CD4-positive, alpha-beta T cell treated with Interleukin-2 at 100 ng/mL for 4 hours (primary cell): Measurements from ENCODE around the gene DUSP15.
A peak's percentile ranks its signal among the peaks of the same experiment; 100 is the strongest.

Experiments used
- DNase-seq: peaks from one replicate; pipeline ENCODE4 v3.0.0-alpha.2; 2020; ENCODE audit warnings: low spot score

The DUSP15 gene

DNA sequence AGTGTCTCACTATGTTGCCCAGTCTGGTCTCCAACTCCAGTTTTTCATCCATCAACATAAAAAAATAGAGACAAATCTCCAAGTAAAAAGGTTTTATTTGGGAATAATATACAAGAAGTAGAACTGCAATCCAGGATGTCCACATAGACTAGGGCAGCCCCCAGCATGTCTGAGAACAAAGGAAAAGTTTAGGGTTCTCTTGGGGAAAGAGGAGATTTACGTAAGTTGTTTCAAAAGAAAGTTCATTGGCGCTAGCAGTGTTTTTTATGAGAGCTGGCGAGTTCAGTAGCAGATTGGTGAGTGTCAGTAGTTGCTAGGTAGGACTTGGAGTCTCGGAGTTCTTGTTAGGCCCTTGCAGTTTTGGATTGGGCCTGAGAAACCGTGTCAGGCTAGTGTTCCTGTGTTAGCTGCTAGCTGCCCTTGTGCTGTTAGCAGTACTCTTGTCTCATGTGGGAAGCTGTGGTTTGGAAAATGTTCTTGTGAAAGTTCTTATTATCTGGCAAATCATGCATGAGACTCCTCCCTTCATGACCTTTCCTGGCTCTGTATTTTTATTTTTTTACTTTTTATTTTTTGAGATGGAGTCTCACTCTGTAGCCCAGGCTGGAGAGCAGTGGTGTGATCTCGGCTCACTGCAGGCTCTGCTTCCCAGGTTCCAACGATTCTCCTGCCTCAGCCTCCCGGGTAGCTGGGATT lies 24.8 kb upstream of the DUSP15 start:
- DNase-seq = peak; percentile 29

GRCh38 chr20:31890646-31891045 lies 20.3 kb upstream of the DUSP15 start:
- DNase-seq = no peak

DNA sequence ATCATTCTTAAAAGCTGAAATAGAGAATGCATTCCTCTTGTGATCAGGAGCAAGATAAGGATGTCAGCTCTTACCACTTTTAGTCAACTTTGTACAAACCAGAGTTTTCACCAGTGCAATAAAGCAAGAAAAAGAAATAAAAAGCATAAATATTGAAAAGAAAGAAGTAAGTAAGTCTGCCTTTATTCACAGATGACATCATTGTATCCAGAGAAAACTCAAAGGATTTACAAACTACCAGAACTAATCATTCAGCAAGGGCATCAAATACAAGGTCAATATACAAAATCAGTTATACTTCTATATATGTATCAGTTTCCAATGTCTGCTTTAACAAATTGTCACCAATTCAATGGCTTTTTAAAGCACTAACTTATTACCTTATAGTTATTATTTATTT lies 13.5 kb upstream of the DUSP15 start:
- DNase-seq = no peak

GRCh38 chr20:31881945-31882344 lies 11.6 kb upstream of the DUSP15 start:
- DNase-seq = no peak

DNA sequence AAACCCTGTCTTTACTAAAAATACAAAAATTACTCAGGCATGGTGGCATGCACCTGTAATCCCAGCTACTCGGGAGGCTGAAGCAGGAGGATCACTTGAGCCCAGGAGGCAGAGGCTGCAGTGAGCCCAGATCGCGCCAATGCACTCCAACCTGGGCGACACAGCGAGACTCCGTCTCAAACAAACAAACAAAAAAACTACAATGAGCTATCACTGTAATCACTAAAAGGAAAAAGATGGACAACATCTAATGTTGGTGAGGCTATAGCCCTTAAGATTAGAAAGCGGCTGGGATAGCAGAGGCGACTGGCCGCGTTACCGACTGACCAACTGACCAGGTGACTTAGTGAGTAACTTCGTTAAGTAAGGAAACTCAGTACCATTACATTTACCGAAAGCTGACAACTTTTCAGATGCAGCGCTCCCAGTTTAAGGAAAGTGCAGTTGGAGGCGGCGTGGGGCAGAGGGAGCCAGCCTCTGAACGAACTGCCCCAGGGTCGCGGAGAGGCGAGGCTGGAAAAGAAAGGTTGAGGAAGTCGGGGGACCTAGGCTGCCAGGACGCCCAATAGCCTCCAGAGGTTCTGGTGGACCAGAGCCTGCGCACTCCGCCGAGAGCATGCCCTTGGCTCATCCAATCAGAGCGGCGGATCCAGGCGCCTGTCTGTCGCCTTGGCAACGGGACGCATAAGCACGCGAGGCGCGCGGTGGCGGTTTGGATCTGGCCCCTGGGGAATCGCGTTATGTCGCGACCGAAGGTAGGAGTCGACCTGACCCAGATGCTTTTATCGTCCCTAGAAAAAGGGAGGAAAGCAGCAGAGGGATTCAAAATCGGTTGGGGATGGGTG lies 9.0 kb upstream of the DUSP15 start:
- DNase-seq = peak; percentile 85

DNA sequence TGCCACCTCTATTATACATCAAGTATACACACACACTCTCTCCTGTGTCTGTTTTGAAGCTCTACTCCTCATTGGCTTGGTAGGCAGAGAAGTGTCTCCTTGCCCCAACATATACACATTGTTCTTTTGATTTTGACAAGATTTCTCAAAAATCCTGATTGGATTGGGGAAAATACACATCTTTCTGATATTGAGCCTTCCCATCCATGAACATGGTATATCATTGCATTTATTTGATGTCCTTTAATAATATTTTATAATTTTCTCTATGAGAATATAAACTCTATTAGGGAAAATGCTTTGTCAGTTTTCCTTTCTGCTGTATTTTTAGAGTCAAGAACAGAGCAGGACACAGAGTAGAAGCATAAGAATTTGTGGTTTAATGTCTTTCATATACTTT lies 7.4 kb upstream of the DUSP15 start:
- DNase-seq = no peak

- DNase-seq = no peak
Measured at GRCh38 chr20:31875671-31876070, 5.3 kb upstream of the DUSP15 start.

DNA sequence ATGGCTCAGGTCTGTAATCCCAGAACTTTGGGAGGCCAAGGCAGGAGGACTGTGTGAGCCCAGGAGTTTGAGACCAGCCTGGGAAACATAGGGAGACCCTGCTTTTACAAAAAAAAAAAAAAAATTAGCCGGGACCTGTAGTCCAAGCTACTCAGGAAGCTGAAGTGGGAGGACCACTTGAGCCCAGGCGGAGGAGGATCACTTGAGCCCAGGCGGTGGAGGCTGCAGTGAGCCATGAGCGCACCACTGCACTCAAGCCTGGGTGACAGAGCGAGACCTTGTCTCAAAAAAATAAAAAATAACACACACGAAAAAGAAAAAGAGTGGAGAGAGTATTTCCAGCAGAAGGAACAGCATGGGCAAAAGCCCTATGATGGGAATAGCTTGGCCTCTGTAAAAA lies 2.1 kb upstream of the DUSP15 start:
- DNase-seq = no peak

GRCh38 chr20:31871618-31871954 lies 1.3 kb upstream of the DUSP15 start:
- no peak for DNase-seq

GRCh38 chr20:31870726-31871617 lies 645 bp upstream of the DUSP15 start:
- DNase-seq = no peak

- DNase-seq = no peak
Measured at GRCh38 chr20:31869673-31869941, 720 bp downstream of the DUSP15 start.

GRCh38 chr20:31868853-31869672 lies 1.3 kb downstream of the DUSP15 start:
- no peak for DNase-seq

GRCh38 chr20:31866221-31866620 lies 4.1 kb downstream of the DUSP15 start:
- DNase-seq = no peak

DNA sequence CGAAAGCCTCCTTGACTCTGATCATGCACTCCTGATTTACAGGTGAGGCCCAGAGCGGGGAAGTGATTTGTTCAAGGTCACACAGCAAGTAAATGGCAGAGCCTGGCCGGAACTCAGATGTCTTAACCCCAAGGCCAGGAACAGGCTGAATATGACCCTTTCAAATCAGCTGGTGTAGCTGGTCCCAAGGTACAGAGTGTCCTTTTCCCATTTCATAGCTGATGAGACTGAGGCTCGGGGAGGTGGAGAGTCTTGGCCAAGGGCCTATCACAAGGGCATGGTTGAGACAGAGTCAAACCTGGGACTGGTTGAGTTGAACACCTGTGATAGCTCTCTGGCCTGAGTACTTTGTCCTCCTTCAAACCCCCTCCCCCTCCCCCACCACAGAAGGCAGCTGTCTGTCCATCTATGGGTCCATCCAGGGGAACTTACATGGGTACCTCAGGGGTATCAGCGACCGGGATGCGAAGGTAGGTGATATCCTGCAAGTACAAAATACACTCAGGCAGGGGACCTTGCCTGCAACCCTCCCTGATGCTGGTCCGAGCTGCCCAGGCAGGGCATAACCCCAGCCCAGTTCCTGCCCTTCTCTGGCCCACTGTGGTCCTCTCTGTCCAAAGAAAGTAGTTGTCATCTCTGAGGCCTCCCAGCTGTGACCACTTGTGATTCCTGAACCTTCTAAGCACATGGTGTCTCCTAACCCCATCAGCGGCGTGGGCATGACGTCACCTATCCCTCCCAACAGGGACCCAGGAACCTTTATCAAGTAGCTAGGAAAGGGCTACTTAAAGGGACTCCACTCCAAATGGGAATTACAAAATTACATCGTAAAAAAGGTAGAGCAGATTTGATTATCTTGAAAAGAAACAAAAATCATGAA lies 5.6 kb downstream of the DUSP15 start:
- DNase-seq = no peak

- DNase-seq = no peak
Measured at GRCh38 chr20:31863296-31864085, 6.8 kb downstream of the DUSP15 start.

DNA sequence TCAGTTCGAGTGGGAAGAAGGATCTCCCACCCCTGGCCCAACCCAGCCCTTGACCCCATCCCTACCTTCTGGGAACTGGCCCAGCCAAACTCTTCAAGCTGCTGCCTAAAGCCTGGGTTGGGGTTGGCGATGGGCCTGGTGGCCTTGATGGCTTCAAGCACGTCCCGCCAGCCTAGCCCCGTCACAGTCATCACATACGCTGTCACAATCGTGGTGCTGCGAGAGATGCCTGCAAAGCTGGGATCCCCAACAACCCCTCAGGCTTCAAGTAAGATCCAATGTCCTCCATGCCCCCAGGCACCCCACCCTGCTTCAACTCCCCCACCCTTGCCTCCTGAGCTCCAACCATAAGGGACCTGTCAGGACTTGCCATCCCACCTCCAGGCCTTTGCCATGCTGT lies 7.8 kb downstream of the DUSP15 start:
- no peak for DNase-seq

GRCh38 chr20:31862157-31862470 lies 8.2 kb downstream of the DUSP15 start:
- no peak for DNase-seq

GRCh38 chr20:31861385-31862156 lies 8.8 kb downstream of the DUSP15 start:
- peak; percentile 66 for DNase-seq

DNA sequence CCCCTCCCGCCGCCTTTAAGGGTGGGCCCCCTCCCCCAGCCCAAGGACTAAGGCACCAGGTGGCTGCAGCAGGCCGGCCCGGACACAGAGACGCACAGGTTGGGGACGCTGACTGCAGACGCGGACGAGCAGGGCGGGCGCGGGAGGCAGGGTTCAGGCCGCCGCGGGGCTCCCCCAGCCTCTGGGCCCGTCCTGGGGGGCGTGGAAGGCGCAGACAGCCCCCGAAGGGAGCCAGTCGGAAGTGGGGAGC lies 9.3 kb downstream of the DUSP15 start:
- no peak for DNase-seq
